Adrenal gland (tissue), 5 donors: ENCODE results near the gene RAB25.

Source experiments
- CTCF ChIP-seq, 6 experiments: fragments of 450-650 bp in 4 of 6; fragments of 200-600 bp in 2 of 6; sonication (generic) in 1 of 6; IDR thresholded peaks; 1 replicate in 5 of 6; 2 replicates in 1 of 6; pipeline versions ENCODE4 v1.5.1 to v1.8.0; 2016 to 2021; ENCODE audit warnings: antibody characterized with exemption in 6 of 6, mild to moderate bottlenecking in 2 of 6, moderate library complexity in 1 of 6
- POLR2A ChIP-seq, 2 donors: fragments of 450-650 bp; IDR thresholded peaks; one replicate each; pipeline ENCODE4 v1.6.1; 2017; ENCODE audit warnings: antibody characterized with exemption in 2 of 2, mild to moderate bottlenecking in 2 of 2, moderate library complexity in 1 of 2
- donor health status: DM: no; HTN: no; CAD: no.

GRCh38 chr1:156113282-156113950 is 52.5 kb downstream of the RAB25 start:
- TF ChIP-seq CTCF (IDR thresholded peaks at IDR 0.05) (no peak), POLR2A (IDR thresholded peaks at IDR 0.05) (no peak)
